GM19023 (cell line): ENCODE results near the gene PRKCE.

ENCODE experiments used
- ATAC-seq: cut with Tn5 transposase; IDR thresholded peaks from one replicate; pipeline ENCODE4 v1.9.1; 2021; ENCODE audit warnings: mild to moderate bottlenecking, moderate library complexity; ENCODE audit not compliant: unreplicated experiment

Gene PRKCE

GRCh38 chr2:46126571-46126970, 475.1 kb downstream of the PRKCE start:
- ATAC-seq, result no peak

GRCh38 chr2:46127176-46127575, 475.7 kb downstream of the PRKCE start:
- ATAC-seq, result no peak

- no peak for ATAC-seq
These were observed 479.0 kb downstream of the PRKCE start for GRCh38 chr2:46130511-46130910.

- ATAC-seq, result no peak
These were observed 481.5 kb downstream of the PRKCE start for GRCh38 chr2:46132996-46133395.

GRCh38 chr2:46134531-46135227, 483.2 kb downstream of the PRKCE start:
- ATAC-seq, result no peak

DNA sequence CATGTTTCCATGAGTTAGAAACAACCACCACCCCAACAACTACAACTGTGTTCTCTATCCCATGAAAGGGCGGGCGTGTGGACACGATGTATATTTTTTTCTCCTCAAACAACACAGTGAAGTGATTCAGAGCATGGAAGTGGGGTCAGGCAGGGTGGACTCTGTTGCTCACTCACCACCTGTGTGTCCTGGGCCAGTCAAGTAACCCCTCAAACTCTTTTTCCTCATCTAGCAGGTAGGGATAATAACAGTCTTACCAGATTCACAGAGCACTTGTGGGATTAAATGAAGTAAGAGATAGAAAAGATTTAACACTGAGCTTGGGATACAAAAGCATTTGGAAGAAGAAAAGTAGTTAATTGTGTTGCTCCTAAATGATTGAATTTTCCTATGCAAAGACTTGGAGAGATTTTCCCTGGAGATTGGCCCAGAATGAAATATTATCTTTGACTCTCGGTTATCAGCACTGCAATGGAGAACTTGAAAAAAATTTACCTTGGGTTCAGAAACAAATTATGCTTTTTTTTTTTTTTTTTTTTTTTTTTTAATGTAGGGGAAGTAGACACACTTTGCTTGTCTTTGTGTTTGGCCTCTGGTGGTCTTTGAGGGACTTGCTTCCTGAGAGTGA, 483.9 kb downstream of the PRKCE start:
- no peak for ATAC-seq

GRCh38 chr2:46135958-46136357, 484.5 kb downstream of the PRKCE start:
- no peak for ATAC-seq

DNA sequence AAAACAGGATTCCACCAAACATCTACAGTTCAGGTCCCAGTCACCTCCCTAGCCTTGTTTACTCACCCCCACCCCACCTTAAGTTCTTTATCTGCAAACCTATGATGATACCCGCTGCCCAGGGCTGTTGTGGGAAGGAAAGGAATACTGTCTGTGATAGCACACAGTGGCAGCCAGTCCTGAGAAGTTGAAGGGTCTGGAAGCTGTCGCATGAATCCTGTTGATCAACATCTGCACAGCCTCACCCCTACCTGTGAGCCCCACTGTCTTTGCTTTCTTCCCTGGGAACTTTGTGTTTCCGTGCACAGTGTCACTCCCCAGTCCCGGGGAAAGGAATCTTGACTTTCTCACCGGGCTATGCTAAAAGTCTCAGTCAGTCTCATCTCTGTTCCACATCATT, 485.0 kb downstream of the PRKCE start:
- no peak for ATAC-seq

DNA sequence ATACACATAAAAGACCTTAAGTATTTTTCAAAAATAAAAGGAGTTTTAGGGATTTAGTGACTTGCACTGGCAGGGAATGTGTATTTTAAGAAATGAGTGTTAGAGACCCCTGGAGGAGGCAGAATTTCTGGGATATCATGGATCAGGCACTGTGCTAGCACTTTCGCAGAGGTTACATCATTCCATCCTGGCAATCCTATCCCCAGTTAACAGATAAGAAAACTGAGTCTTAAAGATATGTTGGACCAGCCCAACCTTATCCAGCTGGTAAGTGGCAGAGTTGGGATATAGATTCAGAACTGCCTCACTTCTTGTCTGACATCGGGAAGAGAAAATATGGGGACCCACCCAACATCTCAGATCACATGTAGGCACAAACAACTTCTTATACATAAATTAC, 485.5 kb downstream of the PRKCE start:
- ATAC-seq, result no peak

DNA sequence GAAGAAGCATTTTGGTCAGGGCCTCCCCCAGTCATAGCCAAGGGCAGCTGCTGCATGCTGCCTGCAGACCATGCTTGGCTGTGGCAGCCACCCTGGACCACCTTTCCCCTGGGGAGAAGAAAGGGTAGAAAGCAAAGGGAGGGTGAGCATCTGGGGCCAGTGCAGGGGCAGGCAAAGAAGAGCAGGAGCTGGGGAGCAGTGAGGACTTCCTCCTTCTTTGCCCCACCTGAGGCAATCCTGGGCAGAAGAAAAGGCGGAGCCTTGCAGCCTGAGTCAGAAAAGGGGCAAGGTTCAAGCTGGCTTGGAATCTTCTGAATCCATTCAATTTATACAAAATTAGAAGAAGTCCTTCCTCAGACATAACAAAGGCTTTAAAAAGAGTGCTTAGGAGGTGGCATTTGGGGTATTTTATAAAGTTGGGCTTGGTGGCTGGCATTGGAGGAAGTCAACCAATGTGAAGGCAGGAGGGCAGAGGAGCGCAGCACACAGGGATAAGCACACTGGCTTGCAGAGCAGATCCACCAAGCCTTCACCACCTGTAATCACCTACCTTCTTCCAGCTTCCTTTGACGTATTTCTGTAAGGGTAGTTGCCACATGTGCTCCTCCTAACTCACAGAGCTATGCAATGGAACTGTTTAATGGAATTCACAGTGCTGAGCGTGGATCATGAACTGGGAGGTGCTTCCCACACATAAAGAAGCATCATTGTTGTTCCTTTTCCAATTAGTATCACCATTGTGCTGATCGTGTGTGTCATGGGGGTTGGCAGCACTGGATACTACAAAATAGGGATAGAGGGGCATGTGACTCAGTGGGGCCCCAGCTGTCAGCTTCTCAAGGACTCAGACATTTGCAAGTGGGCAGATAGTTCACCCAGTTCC, 491.3 kb downstream of the PRKCE start:
- no peak for ATAC-seq

DNA sequence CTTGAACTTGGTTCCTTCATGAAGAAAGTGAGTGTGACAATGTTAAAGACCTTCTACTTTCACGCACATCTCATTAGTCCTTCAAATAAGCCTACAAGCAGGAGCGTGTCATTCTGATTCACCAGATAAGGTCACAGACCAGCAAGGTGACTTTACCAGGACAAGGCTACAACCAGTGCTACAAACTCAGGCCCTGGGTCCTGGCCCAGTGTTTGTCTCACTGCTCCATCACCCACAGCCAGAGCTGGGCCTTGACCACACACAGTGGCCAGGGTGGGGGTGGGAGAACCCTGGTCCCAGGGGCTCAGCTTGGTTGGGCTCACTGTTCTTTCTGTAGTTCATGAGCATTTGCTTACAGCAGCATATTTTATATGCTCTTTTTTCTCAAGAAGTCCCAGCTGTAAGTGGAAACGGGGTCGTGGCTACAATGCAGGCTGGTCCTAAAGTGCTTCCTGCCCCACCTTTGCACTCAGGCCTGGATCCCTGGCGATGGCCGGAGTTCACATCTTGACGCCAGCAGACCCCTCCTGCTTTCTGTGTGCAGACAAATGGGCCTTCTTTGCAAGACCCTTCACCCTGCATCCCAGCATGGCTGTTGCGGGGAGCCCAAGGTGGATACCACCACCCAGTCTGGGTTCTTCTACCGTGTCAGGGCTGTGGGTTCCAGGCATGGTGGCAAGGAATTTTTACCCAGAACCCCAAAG, 492.1 kb downstream of the PRKCE start:
- ATAC-seq, result no peak

DNA sequence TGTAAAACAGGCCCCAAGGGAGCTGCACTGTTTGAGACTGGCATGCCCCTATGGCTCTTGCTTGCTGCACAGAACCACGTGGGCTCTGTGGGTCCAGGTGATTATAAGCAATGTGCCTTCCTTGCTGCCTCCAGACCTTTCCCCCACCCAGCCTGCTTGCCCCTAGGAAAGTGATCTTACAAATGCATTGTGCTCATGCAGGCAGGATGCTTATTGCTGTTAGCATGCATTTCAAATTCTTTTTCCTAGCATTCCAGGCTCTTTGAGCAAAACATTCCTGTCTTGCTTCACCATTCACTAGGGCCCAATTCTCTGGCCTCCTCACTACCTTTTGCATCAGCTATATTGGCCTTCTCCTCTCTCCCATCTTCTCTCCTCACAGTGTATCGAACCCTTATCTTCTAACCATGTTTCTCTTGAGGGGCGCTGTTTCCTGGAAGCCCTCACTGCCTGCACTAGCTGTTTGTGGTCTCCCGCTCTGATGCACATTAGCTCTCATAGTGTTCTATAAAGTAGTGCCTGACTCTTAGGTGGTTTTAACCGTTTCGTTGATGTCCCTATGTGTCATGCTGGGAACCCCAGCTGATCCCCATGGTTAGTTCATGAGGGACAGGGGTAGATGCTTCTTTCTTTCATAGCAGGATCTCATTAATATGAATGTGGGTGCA, 492.8 kb downstream of the PRKCE start:
- ATAC-seq, result no peak

- no peak for ATAC-seq
These were observed 493.5 kb downstream of the PRKCE start for GRCh38 chr2:46145017-46145416.

DNA sequence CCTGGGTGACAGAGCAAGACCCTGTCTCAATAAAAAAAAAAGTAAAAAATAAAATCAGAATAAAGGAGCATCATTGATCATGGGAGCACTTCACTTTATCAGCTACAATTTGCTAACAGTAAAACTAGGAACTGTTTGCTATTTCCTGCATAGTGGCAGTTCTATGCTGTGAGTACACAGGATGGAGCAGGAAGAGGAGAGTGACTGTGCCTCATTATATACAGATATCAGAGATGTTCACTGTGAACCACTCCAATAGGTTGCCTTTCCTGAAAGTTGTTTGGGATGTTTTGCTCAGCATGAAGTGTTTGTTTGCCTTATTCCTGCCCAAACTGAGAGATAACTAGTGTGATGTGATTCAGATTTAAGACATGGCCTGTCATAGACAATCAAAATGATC, 494.4 kb downstream of the PRKCE start:
- no peak for ATAC-seq

DNA sequence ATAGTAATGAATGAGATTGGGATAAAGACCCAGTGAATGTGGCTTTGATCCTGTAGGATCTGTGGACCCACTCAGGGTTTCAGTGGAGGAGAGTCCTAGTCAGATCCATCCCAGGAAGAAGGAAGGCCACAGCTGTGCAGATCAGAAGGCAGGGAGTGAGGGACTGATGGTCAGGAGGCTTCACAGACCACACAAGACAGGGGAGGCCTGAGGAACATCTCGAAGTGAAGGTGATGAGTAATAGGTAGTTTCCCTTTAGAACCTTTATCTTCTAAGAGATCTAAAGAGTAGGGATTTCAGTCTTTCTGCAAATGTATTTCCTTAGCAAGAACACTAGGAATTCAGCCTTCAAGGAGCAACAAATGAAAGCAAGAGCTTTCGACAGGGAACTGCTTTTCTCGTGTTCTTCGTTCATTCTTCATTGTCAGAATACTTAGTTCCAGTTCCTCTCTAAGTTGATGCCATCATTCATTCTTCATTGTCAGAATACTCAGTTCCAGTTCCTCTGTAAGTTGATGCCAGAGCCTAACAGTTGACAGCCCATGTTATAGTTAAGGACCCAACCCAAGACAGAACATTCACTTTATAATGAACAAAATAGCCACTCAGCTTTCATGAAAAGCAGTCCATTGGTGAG, 495.5 kb downstream of the PRKCE start:
- ATAC-seq, result no peak

DNA sequence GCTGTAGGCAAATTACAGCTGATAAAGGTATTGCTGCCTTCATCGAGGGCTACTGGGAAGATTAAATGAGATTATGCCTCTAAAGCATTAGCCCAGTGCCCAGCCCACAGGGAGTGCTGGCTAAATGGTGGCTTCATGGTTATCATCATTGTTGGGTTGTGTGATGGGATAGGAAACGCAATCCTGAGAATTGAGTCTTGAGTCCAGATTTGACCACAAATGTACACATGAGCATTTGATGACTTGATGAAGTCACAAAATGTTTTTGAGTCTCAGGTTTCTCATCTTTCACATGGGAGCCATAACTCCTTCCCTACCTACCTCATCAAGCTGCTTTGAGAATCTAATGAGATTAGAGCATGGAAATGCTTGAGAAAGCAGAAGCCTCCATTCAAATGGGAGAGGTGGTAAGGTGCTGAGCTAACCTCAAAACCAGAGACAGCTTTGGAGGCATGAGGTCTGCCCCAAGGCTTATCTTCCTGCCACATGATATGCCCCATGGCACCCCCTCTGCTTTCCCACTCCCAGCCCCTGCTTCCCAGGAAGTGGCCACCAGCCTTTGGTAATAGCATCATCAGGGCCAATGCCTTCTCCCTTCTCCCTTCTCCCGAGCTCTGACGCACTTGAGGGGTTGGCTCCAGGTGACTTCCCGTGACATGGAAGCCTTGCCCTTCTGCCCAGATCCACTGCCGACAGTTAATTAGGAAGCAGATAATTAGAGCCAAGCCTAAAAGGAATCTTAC, 496.3 kb downstream of the PRKCE start:
- ATAC-seq, result no peak

DNA sequence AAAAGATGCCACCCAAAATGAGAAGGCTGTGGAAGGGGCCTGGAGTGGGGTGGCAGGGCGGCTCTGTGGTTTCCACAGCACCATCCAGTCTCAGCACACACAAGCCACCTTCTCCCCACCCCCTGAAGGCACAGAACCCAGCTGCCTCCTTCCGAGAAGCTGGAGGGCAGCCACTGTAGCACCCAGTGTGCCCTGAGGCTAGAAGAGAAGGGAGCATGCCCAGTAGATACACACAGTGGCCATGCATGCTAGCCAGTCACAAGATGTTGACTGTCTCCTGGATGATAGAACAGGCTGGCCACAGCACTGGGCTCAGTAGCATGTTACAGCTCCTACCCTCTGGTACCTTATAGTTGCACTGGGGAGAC, 496.9 kb downstream of the PRKCE start:
- no peak for ATAC-seq

DNA sequence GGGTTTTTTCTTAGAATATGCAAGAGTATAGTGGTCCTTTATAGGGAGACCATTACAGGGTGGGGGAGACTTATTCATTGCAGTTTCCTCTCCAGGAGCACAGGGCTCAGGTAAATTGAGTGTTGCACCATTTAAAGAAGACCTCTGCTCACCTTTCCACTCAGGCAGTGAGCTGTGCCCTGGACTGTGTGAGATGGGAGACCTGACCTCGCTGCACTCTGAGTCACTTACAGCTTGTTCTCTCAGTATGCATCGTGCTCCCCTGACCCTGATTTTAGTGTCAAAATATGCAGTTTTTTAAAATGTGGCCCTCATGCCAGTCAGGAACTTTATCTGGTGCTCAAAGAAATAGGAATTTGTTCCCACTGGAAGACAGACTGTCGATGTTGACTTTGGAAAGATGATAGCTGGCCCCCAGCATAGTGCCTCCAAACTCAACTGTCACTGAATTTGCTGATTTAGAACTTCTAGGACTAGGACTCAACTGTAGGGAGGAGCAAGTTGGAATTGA, 499.0 kb downstream of the PRKCE start:
- ATAC-seq, result no peak

DNA sequence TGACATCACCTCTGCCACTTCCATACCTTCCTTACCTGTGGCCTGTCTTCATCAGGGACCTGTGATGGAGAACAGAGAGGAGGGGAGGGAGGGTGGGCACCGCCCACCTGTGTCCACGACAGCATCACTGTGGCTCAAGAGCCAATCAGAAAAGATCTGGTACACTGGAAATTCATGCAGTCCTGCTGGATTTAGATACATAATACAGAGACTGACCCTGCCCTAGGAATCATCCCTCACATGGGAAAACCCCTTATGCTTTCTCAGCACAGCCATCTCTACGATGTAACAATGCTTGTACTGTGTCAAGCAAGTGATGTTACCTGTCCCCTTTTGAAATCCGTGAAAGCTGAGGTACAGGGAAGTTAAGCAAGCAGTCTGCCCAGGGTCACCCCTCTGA, 500.1 kb downstream of the PRKCE start:
- ATAC-seq, result no peak
